ENCODE results near the gene CBLN3. TPM values are rescaled to one million over a fixed set of nuclear protein-coding genes. Genes with fewer than 3 reads are reported as not detected.

CBLN3 gene
- total and polyA plus RNA-seq, 2 of the 4 experiments (the other 2 are of a cell fraction) = 0.72 to 4.5 TPM

- H3K27ac ChIP-seq (ENCODE audit: insufficient read depth, low read length) = no peak overlapping the region
- POLR2A ChIA-PET (ENCODE audit: unreplicated experiment) = no interaction called here
- H3K56ac ChIP-seq (ENCODE audit: extremely low read depth, insufficient read depth, low read length) = no peak overlapping the region
- H4K91ac ChIP-seq (ENCODE audit: insufficient read depth, low read depth, low read length) = no peak overlapping the region
- no peaks in the 10 kb centered on the region for H3K36me3 ChIP-seq (ENCODE audit: control insufficient read depth, insufficient read depth, low read length)
- dilution Hi-C loops (cut with HindIII; ENCODE audit: low sequenced_read_pairs, unreplicated experiment) (no loop called here), in situ Hi-C loops (cut with MboI; ENCODE audit: low sequenced_read_pairs) (no loop called here), intact Hi-C loops (cut with micrococcal nuclease) (no loop called here)
- no peak overlapping the region for H4K8ac ChIP-seq (ENCODE audit: low read depth in 2 of 2, low read length in 2 of 2)
- H2AK5ac ChIP-seq (ENCODE audit: low read depth, low read length) = no peak overlapping the region
- no CpG with 5 or more reads among the region's 2 CpGs for WGBS, 2 experiments (ENCODE audit: extremely low coverage in 2 of 2, insufficient read length in 1 of 2)
- no peaks in the 10 kb centered on the region for H3K9me3 ChIP-seq (ENCODE audit: control insufficient read depth, insufficient read depth, low read length)
- CTCF ChIA-PET = no interaction called here
- DNase-seq (no peak), ATAC-seq (ENCODE audit: low read depth) (no peak)
- no peaks in the 10 kb centered on the region for H4K20me1 ChIP-seq (ENCODE audit: insufficient read depth, low read length)
- TF ChIP-seq RCOR1 (IDR thresholded peaks at IDR 0.05; ENCODE audit: insufficient replicate concordance, low read length) (no peak), NFE2L2 (IDR thresholded peaks at IDR 0.05; ENCODE audit: low read depth, low read length) (no peak), RFX5 (IDR thresholded peaks at IDR 0.05; ENCODE audit: low read depth, low read length) (no peak), CEBPB (IDR thresholded peaks at IDR 0.05; ENCODE audit: low read depth, low read length) (no peak), FOS (IDR thresholded peaks at IDR 0.05; ENCODE audit: low read depth, low read length) (no peak), ELK1 (IDR thresholded peaks at IDR 0.05; ENCODE audit: borderline replicate concordance, low read depth, low read length) (no peak), CTCF (conservative IDR thresholded peaks at IDR 0.05; ENCODE audit: low read depth, low read length) (no peak), POLR2A (IDR thresholded peaks at IDR 0.05; ENCODE audit: low read depth, low read length) (no peak), MXI1 (IDR thresholded peaks at IDR 0.05; ENCODE audit: borderline replicate concordance, low read depth, low read length) (no peak), MAFK (IDR thresholded peaks at IDR 0.05; ENCODE audit: low read depth, low read length) (no peak), CHD1 (IDR thresholded peaks at IDR 0.05; ENCODE audit: low read depth, low read length) (no peak), BHLHE40 (IDR thresholded peaks at IDR 0.05; ENCODE audit: low read depth, low read length) (no peak), USF2 (IDR thresholded peaks at IDR 0.05; ENCODE audit: low read depth, low read length) (no peak), MAZ (IDR thresholded peaks at IDR 0.05; ENCODE audit: borderline replicate concordance, low read depth, low read length) (no peak), RAD21 (IDR thresholded peaks at IDR 0.05; ENCODE audit: low read length) (no peak)
- H3K79me1 ChIP-seq (ENCODE audit: low read depth in 1 of 2, low read length in 2 of 2) = no peaks in the 10 kb centered on the region
- H3K14ac ChIP-seq (replicated peaks; ENCODE audit: low read depth, low read length) = no peak overlapping the region
- H4K5ac ChIP-seq (ENCODE audit: low read depth, low read length) = no peak overlapping the region
- H3K23ac ChIP-seq (ENCODE audit: low read depth, low read length) = no peak overlapping the region
- H3K18ac ChIP-seq (ENCODE audit: low read depth, low read length) = no peak overlapping the region
- H3K9ac ChIP-seq (ENCODE audit: low read depth, low read length) = no peak overlapping the region
- H3K9me1 ChIP-seq (ENCODE audit: insufficient read depth, low read length) = peaks cover 5% of the 10 kb centered on the region; the same call in 1 of the 2 replicates
- H2BK20ac ChIP-seq (ENCODE audit: low read depth, low read length) = no peak overlapping the region
- H2AK9ac ChIP-seq (replicated peaks; ENCODE audit: low read depth, low read length, poor library complexity) = no peak overlapping the region
- H3K4me2 ChIP-seq (ENCODE audit: low read depth, low read length) = no peak overlapping the region
- no peak overlapping the region for H3K4me3 ChIP-seq (ENCODE audit: insufficient read depth, low read depth, low read length)
- no peak overlapping the region for H2AFZ ChIP-seq (replicated peaks; ENCODE audit: low read length, poor library complexity)
- peaks cover 5% of the 10 kb centered on the region for H3K4me1 ChIP-seq (ENCODE audit: control insufficient read depth, insufficient read depth, low read length)
- no peak overlapping the region for H2BK5ac ChIP-seq (ENCODE audit: low read depth, low read length, poor library complexity, severe bottlenecking)
- BruUV-seq (replicated peaks) = no TSS peak
- no peak overlapping the region for H3K4ac ChIP-seq (ENCODE audit: low read depth, low read length)
- no peak overlapping the region for H2BK15ac ChIP-seq (ENCODE audit: low read depth, low read length)
- H2BK120ac ChIP-seq (ENCODE audit: low read depth, low read length) = no peak overlapping the region
- H3K27me3 ChIP-seq (ENCODE audit: control insufficient read depth, insufficient read depth, low read length) = peaks cover 10% of the 10 kb centered on the region
These were observed 42.5 kb downstream of the CBLN3 start for GRCh38 chr14:24387009-24387345.

Data from IMR-90 (cell line).